ENCODE results near the gene CAVIN1.
"Not testable (repeated sequence)": the region's sequence is repeated elsewhere in the genome, so short reads cannot be mapped to it uniquely, and the experiment has no call there.

Gene CAVIN1, protein sequence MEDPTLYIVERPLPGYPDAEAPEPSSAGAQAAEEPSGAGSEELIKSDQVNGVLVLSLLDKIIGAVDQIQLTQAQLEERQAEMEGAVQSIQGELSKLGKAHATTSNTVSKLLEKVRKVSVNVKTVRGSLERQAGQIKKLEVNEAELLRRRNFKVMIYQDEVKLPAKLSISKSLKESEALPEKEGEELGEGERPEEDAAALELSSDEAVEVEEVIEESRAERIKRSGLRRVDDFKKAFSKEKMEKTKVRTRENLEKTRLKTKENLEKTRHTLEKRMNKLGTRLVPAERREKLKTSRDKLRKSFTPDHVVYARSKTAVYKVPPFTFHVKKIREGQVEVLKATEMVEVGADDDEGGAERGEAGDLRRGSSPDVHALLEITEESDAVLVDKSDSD

GRCh38 chr17:42422958-42423712 lies at the start of gene CAVIN1:
Gene CAVIN1 (minus strand): TSS chr17:42423256. CDS start chr17:42423097, 159 bp downstream.
- DNase-seq, result peak; percentile 21

DNA sequence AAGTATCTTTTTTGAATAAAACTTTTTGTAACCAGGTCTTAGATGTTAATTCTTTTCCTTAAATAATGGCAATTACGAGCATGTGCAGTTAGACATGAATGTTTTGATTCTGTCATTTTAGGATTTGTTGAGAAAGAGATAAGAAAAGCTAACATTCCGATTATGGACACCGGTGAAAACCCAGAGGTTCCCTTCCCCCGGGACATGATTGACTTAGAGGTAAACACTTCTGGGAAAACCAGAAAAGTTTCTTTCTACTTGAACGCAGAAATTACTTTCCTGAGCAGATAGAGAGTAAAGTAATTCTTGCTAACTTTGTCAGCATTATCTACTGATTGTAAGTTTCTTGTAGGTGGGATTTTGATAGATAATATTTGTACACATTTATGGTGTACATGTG lies 44.8 kb upstream of the CAVIN1 start:
- no peak for DNase-seq

DNA sequence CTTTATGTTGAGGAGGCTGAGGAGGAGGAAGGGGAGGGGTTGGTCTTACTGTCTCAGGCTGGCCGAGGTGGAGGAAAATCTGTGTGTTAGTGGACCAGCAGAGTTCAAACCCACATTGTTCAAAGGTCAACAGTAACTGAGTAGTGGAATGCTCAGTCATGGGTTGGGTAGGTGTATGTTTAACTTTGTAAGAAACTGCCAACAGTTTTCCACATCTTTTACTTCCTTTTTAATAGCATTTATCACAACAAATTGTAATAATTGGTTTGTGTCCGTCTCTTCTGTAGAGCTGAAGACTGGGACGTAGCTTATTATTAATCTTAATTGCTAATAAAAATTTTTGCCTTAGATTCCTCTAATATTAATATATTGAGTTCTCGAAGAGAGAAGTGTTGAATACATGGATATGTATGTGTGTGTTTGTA lies 40.9 kb upstream of the CAVIN1 start:
- DNase-seq, result no peak

- no peak for DNase-seq
Observed at GRCh38 chr17:42460371-42460770, 37.3 kb upstream of the CAVIN1 start.

DNA sequence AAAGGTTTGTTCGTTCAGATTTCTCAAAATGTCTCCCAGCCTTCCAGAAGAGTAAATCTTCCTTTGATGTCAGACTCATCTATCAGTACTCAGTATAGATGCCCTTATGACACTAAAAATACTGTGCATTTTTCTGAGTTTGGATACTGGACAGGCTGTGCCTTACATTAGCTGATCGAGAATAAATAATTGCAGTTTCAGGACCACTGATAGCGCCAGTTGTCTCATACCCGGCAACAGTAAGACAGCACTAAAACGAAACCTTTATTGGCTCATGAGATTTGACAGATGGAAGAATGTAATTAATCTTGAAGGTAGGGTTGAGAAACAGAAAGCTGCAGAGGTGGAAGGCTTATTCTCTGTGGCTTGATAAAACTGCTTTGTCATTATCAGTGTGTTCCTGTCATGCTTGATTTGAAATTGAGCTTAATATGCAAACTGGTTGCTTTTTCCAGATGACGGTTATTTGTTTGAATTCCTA lies 36.8 kb upstream of the CAVIN1 start:
- peak; percentile 37 for DNase-seq

DNA sequence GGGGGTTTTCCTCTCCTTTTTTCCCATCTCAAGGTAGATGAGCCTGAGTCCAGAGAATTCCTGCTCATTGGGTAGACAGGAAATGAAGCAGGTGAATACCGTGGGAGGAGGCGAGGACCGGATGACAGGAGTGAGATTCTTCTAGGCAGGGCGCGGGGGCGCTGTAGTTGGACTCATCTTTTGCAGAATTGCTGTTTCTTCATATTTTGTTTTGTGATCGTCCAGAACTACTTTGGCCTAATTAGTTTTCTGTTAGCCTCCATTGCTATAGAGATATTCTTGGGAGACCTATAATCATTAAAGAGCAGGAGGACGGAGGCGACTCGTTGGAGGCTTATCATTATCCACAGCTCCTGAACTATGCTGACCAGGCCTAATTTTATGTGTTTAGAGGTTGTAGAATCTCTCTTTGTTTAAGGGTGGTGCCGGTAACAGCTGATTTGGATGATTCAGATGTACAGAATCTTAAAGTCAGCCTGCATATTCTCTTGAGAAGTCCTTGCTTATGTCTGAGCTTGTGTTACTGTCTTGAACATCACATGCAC lies 36.3 kb upstream of the CAVIN1 start:
- DNase-seq, result peak; percentile 20

- DNase-seq, result peak; percentile 86
Observed at GRCh38 chr17:42458497-42459255, 35.6 kb upstream of the CAVIN1 start, which contains the start of gene ATP6V0A1. Gene ATP6V0A1 (plus strand): TSS chr17:42458878. CDS start chr17:42460895, 2,017 bp downstream.

- DNase-seq, result no peak
Observed at GRCh38 chr17:42457107-42457792, 34.2 kb upstream of the CAVIN1 start.

GRCh38 chr17:42456223-42457106 lies 33.4 kb upstream of the CAVIN1 start:
- peak; percentile 71 for DNase-seq

- DNase-seq, result not testable (repeated sequence)
Observed at GRCh38 chr17:42454987-42455386, 31.9 kb upstream of the CAVIN1 start.

DNA sequence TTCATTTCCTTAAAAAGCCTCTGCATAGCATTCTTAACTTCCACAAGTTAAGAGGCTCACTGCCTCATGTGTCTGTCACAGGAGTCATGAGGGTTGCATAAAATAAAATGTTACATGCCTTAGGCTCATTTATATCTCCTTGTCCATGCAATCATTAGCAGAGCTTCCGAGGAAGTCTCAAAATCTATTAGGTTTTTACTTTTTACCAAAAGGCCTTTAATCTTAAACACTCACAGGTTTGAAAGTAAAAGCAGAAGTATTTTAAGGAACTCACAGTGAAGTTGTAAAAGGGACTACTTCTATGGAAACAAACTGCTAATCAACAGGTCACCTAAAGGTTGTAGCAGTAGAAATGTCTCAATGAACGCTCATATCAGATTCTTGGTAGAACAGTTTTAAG lies 30.4 kb upstream of the CAVIN1 start:
- DNase-seq, result no peak

DNA sequence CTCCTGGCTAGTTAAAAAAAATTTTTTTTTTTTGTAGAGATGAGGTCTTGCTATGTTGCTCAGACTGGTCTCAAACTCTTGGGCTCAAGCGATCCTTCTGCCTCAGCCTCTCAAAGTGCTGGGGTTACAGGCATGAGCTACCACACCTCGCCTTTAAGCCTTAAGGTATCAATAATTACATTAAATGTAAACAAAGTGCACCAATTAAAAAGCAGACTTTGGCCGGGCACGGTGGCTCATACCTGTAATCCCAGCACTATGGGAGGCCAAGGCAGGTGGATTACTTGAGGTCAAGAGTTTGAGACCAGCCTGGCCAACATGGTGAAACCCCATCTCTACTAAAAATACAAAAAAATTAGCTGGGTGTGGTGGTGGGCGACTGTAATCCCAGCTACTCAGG lies 28.2 kb upstream of the CAVIN1 start:
- DNase-seq, result not testable (repeated sequence)

GRCh38 chr17:42449838-42450237 lies 26.8 kb upstream of the CAVIN1 start:
- DNase-seq, result not testable (repeated sequence)

- not testable (repeated sequence) for DNase-seq
Observed at GRCh38 chr17:42449176-42449575, 26.1 kb upstream of the CAVIN1 start.

DNA sequence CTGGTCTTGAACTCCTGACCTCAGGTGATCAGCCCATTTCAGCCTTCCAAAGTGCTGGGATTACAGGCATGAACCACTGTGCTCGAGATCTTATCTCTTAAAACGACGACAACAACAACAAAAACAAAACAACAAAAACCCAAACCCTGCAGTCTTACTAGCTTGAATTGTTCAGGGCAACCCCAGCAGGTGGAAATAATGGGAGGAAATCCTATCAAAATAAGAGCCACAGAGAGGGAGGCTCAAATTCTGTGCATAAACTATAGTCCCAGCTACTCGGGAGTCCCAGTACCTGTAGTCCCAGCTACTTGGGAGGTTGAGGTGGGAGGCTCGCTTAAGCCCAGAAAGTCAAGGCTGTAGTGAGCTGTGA lies 19.1 kb upstream of the CAVIN1 start:
- no peak for DNase-seq

DNA sequence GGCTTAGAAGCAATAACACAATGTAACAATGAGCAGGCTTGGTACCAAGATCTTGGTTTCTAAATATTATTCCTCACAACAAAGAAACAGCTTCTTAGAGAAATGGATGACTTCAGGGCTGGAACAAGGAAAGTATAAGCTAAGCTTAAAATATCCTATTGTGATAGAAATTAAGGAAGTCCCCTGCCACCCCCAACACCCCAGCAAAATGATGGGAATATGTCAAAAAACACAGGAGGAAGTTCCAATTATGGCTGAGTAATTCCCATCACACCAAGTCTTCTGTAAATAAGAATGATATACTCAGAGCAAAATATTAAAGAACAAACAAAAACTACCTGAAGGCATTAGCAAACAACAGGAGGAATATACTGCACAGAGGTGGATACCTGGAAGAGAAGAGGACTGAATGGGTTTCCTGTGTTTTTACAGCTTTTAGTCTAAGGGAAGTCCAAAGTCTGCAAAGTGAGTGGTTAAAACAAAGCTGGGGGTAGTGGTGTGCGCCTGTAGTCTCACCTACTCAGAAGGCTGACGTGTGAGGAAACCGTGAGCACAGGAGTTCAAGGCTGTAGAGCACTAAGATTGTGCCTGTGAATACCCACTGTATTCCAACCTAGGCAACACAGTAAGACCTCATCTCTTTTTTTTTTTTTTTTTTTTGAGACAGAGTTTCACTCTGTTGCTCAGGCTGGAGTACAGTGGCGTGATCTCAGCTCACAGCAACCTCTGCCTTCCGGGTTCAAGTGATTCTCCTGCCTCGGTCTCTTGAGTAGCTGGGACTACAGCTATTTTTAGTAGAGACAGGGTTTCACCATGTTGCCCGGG lies 18.5 kb upstream of the CAVIN1 start:
- peak; percentile 17 for DNase-seq

DNA sequence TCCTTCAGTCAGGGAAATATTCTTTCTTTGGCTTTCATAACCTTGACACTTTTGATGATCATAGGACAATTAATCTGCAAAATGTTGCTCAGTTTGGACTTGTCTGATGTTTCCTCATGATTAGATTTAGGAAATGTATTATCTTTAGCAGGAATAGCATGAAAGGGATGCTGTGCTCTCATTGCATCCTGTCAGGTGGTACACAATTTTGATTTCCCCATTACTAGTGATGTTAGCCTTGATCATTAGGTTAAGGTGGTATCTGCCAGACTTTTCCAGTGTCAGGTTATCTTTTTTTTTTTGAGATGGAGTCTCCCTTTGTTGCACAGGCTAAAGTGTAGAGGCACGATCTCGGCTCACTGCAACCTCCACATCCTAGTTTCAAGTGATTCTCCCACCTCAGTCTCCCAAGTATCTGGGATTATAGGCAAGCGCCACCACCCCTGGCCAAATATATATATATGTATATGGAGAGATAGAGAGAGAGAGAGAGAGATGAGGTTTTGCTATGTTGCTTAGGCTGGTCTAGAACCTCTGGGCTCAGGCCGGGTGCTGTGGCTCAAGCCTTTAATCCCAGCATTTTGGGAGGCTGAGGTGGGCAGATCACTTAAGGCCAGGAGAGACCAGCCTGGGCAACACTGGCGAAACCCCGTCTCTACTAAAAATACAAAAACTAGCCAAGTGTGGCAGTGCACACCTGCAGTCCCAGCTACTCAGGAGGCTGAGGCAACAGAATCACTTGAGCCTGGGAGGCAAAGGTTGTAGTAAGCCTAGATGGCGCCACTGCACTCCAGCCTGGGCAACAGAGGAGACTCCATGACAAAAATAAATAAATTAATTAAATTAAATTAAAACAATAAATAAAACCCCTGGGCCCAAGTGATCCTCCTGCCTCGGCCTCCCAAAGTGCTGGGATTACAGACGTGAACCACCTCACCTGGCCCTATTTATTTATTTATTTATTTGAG lies 15.8 kb upstream of the CAVIN1 start:
- peak; percentile 55 for DNase-seq

DNA sequence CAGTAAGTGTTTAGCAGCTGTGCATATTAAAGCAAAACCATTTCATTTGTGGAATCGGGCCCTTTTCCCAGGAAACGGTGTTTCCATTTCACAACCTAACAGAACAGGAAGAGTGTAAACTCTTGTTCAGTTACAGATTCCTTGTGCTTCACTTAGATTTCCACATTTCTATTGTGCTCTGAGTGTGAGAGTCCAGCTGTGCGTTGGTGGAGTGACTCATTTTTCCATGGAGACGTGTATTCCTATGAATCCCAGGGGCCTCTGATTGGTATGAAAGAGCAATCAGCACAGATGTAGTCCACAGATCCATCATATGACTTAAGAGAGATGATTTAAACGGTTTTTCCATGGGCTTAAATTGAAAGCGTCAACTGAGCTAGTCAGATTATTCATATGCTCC lies 13.3 kb upstream of the CAVIN1 start:
- DNase-seq, result no peak

GRCh38 chr17:42431758-42432161 lies 8.7 kb upstream of the CAVIN1 start:
- DNase-seq, result no peak
